HepG2 (cell line): ENCODE data around the gene DYRK2. TPM values are rescaled to one million over a fixed set of nuclear protein-coding genes. Genes with fewer than 3 reads are reported as not detected.

Source experiments
- DMAP1 ChIP-seq: IDR thresholded peaks from 2 replicates; pipeline ENCODE4 v1.6.1; 2016
- GATAD1 ChIP-seq: IDR thresholded peaks from 2 replicates; pipeline ENCODE4 v1.6.1; 2016; ENCODE audit warnings: missing genetic modification reagents, missing compliant biosample characterization
- HNRNPLL ChIP-seq: fragments of 200-400 bp; formaldehyde crosslinking; IDR thresholded peaks from 2 replicates; pipeline ENCODE4 v1.6.1; 2017; ENCODE audit warnings: mild to moderate bottlenecking, low read depth, low read length; ENCODE audit not compliant: poor library complexity, severe bottlenecking
- POGK ChIP-seq: sonication (generic); formaldehyde crosslinking; conservative IDR thresholded peaks from 2 replicates; pipeline ENCODE4 v1.8.0; 2022; ENCODE audit warnings: mild to moderate bottlenecking, moderate library complexity, missing genetic modification reagents
- RBFOX2 ChIP-seq: fragments of 200-400 bp; formaldehyde crosslinking; IDR thresholded peaks from 2 replicates; pipeline ENCODE4 v1.6.1; 2017; ENCODE audit warnings: low read depth, mild to moderate bottlenecking, low read length
- SALL2 ChIP-seq: sonication (generic); formaldehyde crosslinking; IDR thresholded peaks from 2 replicates; pipeline ENCODE4 v1.8.1; 2023; ENCODE audit warnings: mild to moderate bottlenecking, missing genetic modification reagents, inconsistent platforms
- YEATS2 ChIP-seq: sonication (generic); formaldehyde crosslinking; IDR thresholded peaks from 2 replicates; pipeline ENCODE4 v1.4.0; 2020; ENCODE audit warnings: missing genetic modification reagents, borderline replicate concordance
- ZNF317 ChIP-seq: sonication (generic); formaldehyde crosslinking; IDR thresholded peaks from 2 replicates; pipeline ENCODE4 v1.5.0; 2020; ENCODE audit warnings: mild to moderate bottlenecking, missing genetic modification reagents
- ZNF672 ChIP-seq: sonication (generic); formaldehyde crosslinking; IDR thresholded peaks from 2 replicates; pipeline ENCODE4 v1.8.1; 2022; ENCODE audit warnings: missing genetic modification reagents
- ZNF891 ChIP-seq: sonication (generic); formaldehyde crosslinking; IDR thresholded peaks from 2 replicates; pipeline ENCODE4 v1.5.0; 2020; ENCODE audit warnings: mild to moderate bottlenecking, missing genetic modification reagents
- polyA plus RNA-seq, 8 experiments: library from polyadenylated mRNA; depleted of rRNA in 3 of 8; stranded (reverse) in 7 of 8; unstranded in 1 of 8; fragments of >200 nt; fragmentation: Illumina TruSeq in 4 of 8; extraction: Trizol in 4 of 8; gene quantifications; 2 replicates each; pipeline versions ENCODE4 v1.2.1 to v1.2.3, GENCODE V29; 2011 to 2016; ENCODE audit warnings: low read depth in 4 of 8, missing spikeins in 1 of 8, mixed read lengths in 1 of 8; ENCODE audit not compliant: insufficient read depth in 1 of 8
- total RNA-seq, 5 experiments: library from RNA; depleted of rRNA; stranded (reverse); fragments of >200 nt; fragmentation: Illumina TruSeq; extraction: Trizol; gene quantifications; 2 replicates each; pipeline ENCODE4 v1.2.3, GENCODE V29; 2016; ENCODE audit warnings: low read depth in 1 of 5
- TF ChIP-seq, protein P1 (sequence below): sonication (generic); formaldehyde crosslinking; IDR thresholded peaks from 2 replicates; pipeline ENCODE4 v1.5.1; 2020; ENCODE audit warnings: mild to moderate bottlenecking, missing genetic modification reagents, moderate library complexity
- TF ChIP-seq, protein P2 (sequence below), 2 experiments: sonication (generic) in 1 of 2; formaldehyde crosslinking in 1 of 2; IDR thresholded peaks; 2 replicates each; pipeline versions ENCODE4 v1.4.0 to v1.6.1; 2018 to 2020; ENCODE audit warnings: missing genetic modification reagents in 2 of 2, borderline replicate concordance in 1 of 2, low read depth in 1 of 2, mild to moderate bottlenecking in 1 of 2, missing biosample characterization in 1 of 2
- TF ChIP-seq, protein P3 (sequence below): sonication (generic); formaldehyde crosslinking; conservative IDR thresholded peaks from 2 replicates; pipeline ENCODE4 v1.8.1; 2023; ENCODE audit warnings: missing genetic modification reagents

The DYRK2 gene
- total and polyA plus RNA-seq, 2 of the 13 experiments (the other 11 are each of a cell fraction or from before 2014, with no cell fraction given) = 8.2 to 11.5 TPM

DNA sequence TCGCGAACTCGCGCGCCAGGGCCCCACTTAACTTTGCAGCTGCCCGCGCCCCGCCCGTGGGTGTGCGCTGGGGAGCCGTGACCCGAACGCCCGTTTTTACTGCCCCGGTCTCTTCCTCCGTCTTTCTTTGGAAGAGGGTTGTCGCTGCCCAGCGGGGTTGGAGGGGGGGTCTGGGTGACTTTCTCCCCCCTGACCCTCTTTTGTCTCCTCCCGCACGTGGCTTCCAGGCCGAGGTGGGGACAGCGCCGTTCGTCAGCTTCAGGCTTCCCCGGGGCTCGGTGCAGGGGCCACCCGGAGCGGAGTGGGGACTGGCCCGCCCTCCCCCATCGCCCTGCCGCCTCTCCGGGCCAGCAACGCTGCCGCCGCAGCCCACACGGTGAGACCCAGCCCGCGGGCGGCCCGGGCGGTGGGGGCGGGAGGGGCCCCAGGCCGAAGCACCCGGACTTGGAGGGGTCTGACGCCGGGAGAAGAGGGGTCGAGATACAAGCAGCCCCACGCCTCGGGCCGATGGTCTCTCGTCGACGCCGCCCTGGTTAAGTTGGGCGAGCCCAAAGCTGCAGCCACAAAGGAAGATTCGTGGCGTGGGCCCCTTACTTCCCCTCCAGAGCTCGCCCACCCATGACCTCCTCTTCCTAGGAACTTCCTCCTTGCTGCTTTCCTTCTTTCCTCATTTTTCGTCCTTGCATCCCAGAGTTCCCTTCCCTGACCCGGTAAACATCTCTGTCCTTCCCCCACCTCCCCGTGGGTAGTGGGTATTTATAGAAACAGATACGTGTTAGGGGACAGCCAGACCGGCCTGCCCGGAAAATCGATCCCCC is 1.2 kb downstream of the DYRK2 start (continued):
- TF ChIP-seq, protein P1, sequence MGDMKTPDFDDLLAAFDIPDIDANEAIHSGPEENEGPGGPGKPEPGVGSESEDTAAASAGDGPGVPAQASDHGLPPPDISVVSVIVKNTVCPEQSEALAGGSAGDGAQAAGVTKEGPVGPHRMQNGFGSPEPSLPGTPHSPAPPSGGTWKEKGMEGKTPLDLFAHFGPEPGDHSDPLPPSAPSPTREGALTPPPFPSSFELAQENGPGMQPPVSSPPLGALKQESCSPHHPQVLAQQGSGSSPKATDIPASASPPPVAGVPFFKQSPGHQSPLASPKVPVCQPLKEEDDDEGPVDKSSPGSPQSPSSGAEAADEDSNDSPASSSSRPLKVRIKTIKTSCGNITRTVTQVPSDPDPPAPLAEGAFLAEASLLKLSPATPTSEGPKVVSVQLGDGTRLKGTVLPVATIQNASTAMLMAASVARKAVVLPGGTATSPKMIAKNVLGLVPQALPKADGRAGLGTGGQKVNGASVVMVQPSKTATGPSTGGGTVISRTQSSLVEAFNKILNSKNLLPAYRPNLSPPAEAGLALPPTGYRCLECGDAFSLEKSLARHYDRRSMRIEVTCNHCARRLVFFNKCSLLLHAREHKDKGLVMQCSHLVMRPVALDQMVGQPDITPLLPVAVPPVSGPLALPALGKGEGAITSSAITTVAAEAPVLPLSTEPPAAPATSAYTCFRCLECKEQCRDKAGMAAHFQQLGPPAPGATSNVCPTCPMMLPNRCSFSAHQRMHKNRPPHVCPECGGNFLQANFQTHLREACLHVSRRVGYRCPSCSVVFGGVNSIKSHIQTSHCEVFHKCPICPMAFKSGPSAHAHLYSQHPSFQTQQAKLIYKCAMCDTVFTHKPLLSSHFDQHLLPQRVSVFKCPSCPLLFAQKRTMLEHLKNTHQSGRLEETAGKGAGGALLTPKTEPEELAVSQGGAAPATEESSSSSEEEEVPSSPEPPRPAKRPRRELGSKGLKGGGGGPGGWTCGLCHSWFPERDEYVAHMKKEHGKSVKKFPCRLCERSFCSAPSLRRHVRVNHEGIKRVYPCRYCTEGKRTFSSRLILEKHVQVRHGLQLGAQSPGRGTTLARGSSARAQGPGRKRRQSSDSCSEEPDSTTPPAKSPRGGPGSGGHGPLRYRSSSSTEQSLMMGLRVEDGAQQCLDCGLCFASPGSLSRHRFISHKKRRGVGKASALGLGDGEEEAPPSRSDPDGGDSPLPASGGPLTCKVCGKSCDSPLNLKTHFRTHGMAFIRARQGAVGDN (CRISPR knock-in tag) = peak; percentile 77
- no peak for TF ChIP-seq ZNF317
- peak; percentile 35; the same call in 1 of the 2 replicates for TF ChIP-seq DMAP1 (CRISPR knock-in tag)
- TF ChIP-seq SALL2 = no peak
- 0 out of 2 replicates have a peak, but pooled peaks have one; percentile 21 for TF ChIP-seq YEATS2 (CRISPR knock-in tag)
- TF ChIP-seq GATAD1 (CRISPR knock-in tag) = no peak
- TF ChIP-seq, protein P2, sequence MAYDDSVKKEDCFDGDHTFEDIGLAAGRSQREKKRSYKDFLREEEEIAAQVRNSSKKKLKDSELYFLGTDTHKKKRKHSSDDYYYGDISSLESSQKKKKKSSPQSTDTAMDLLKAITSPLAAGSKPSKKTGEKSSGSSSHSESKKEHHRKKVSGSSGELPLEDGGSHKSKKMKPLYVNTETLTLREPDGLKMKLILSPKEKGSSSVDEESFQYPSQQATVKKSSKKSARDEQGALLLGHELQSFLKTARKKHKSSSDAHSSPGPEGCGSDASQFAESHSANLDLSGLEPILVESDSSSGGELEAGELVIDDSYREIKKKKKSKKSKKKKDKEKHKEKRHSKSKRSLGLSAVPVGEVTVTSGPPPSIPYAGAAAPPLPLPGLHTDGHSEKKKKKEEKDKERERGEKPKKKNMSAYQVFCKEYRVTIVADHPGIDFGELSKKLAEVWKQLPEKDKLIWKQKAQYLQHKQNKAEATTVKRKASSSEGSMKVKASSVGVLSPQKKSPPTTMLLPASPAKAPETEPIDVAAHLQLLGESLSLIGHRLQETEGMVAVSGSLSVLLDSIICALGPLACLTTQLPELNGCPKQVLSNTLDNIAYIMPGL (CRISPR knock-in tag; IDR thresholded peaks at IDR 0.05; ENCODE audit: borderline replicate concordance in 1 of 2, low read depth in 1 of 2) = peak in 1 of 2 experiments; percentile 39; a peak in 1 of 4 replicates
- TF ChIP-seq ZNF672 (CRISPR knock-in tag) = no peak
- TF ChIP-seq ZNF891 (CRISPR knock-in tag) = 0 out of 2 replicates have a peak, but pooled peaks have one; percentile 36
- TF ChIP-seq POGK (CRISPR knock-in tag) = no peak
- peak; percentile 47 for TF ChIP-seq HNRNPLL
- TF ChIP-seq RBFOX2 = peak; percentile 32; the same call in 1 of the 2 replicates
- TF ChIP-seq, protein P3, sequence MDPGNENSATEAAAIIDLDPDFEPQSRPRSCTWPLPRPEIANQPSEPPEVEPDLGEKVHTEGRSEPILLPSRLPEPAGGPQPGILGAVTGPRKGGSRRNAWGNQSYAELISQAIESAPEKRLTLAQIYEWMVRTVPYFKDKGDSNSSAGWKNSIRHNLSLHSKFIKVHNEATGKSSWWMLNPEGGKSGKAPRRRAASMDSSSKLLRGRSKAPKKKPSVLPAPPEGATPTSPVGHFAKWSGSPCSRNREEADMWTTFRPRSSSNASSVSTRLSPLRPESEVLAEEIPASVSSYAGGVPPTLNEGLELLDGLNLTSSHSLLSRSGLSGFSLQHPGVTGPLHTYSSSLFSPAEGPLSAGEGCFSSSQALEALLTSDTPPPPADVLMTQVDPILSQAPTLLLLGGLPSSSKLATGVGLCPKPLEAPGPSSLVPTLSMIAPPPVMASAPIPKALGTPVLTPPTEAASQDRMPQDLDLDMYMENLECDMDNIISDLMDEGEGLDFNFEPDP (CRISPR knock-in tag) = 0 out of 2 replicates have a peak, but pooled peaks have one; percentile 64
- TF ChIP-seq, all 625 proteins: peak for 33
